Measurements from ENCODE around the gene CYTH2. TPM values are rescaled to one million over a fixed set of nuclear protein-coding genes. Genes with fewer than 3 reads are reported as not detected.

CYTH2 gene
- total RNA-seq, 3 donors from 2014 or later (not counting 1 experiment from before 2014, with no cell fraction given), result 38.5 to 44.1 (median 39.2) TPM

DNA sequence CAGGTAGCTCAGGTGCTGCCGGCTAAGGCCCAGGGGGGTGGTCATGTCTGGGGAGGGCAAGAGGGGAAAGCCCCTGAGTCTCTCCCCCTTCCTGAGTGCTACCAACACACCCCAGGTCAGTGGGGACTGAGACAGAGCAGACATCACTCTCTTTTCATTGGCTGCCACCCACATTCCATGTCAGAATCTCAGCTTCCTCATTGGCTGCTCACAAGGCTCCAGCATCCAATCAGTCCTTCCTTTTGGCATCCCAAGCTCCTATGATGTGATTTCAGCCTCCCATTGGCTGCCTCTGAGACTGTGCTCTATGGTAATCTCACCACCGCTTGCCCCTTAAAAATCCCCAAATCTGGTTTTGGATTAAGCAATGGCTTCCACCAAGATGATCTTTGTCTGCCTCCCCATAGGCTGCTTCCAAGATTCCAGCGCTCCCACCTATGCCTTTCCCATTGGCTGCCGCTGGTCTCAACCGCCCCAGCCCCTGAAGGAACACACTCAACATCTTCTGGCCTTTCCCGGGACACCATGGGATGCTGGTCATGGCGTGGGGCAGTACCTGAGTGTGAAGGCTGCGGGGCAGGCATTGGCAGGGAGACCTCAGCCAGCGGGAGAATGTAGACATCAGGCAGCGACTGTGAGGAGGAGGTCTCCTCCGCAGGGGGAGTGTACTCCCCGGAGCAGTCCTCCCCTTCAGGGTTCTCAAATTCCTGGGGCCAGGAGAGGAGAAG, 40.5 kb downstream of the CYTH2 start:
- H3K9me3 ChIP-seq (ENCODE audit: control insufficient read depth, insufficient read depth, low read length), result no peaks in the 10 kb centered on the region
- DNase-seq (peak in 1 of 2 donors; percentile 5), ATAC-seq (no peak)
- H3K4me3 ChIP-seq (ENCODE audit: low read length), result no peak overlapping the region
- intact Hi-C loops (cut with micrococcal nuclease), result no loop called here
- no peak overlapping the region for H3K4me3 Mint-ChIP-seq
- TF ChIP-seq, protein P1, sequence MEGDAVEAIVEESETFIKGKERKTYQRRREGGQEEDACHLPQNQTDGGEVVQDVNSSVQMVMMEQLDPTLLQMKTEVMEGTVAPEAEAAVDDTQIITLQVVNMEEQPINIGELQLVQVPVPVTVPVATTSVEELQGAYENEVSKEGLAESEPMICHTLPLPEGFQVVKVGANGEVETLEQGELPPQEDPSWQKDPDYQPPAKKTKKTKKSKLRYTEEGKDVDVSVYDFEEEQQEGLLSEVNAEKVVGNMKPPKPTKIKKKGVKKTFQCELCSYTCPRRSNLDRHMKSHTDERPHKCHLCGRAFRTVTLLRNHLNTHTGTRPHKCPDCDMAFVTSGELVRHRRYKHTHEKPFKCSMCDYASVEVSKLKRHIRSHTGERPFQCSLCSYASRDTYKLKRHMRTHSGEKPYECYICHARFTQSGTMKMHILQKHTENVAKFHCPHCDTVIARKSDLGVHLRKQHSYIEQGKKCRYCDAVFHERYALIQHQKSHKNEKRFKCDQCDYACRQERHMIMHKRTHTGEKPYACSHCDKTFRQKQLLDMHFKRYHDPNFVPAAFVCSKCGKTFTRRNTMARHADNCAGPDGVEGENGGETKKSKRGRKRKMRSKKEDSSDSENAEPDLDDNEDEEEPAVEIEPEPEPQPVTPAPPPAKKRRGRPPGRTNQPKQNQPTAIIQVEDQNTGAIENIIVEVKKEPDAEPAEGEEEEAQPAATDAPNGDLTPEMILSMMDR (IDR thresholded peaks at IDR 0.05), result no peak
- peaks cover 14% of the 10 kb centered on the region for H3K27me3 ChIP-seq (ENCODE audit: control insufficient read depth, insufficient read depth, low read length)
- peaks cover 0 to 4% of the 10 kb centered on the region in 2 donors for H3K27me3 Mint-ChIP-seq (ENCODE audit: low read depth in 2 of 2)
- H3K36me3 ChIP-seq (ENCODE audit: control insufficient read depth, insufficient read depth, low read length), result no peaks in the 10 kb centered on the region
- H3K4me1 ChIP-seq (ENCODE audit: control insufficient read depth, insufficient read depth, low read length), result peaks cover 37% of the 10 kb centered on the region
- H3K4me1 Mint-ChIP-seq, result peaks cover 4 to 14% of the 10 kb centered on the region in 2 donors
- H3K27ac Mint-ChIP-seq, result no peak overlapping the region
- WGBS (ENCODE audit: insufficient coverage), result 86% methylated on average over 11 of the region's 12 CpGs
- H3K9me3 Mint-ChIP-seq, result no peaks in the 10 kb centered on the region
- no peak overlapping the region for H3K27ac ChIP-seq (ENCODE audit: low read length)
- no peaks in the 10 kb centered on the region for H3K36me3 Mint-ChIP-seq

DNA sequence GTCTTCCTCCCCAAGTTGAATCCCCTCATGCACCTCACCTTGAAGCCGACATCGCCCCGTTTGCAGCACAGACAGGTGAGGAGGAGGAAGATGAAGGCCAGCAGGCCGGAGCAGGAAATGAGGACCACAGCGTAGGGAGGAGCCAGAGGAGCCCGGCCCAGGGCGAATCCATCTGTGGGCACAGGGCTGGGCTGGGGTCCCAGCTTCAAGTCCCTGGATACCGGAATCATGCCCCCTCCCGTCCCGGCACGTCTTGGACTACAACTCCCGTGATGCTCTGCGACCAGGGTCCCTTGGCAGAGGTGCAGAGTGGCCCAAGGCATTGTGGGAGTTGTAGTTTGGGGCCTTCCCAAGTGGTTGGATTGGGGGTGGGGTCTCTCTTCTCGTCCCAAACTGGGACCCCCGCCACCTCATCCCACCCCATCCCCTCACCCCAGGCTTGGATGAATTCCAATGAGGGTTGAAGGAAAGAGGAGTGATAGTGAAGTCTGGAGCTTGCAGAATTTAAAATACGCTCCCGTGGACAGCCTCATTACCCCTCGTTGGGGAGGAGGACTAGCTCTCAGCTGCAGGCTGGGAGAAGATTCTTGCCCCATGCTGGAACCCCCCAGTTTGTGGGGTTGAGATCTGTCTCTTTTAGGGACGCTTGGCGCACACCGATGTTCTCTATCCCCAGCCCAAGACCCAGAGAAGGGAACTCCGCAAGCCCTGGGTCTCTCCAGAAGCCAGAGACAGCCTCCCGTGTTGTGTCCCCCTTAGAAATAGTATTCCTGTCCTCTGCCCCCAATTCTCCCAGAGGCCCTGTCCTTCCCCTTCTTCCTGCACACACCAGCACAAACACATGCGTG, 41.5 kb downstream of the CYTH2 start:
- intact Hi-C loops (cut with micrococcal nuclease), result no loop called here
- no peak overlapping the region for H3K27ac Mint-ChIP-seq
- no peaks in the 10 kb centered on the region for H3K36me3 Mint-ChIP-seq
- H3K4me3 ChIP-seq (ENCODE audit: low read length), result peak overlapping the region; percentile 9
- 15% methylated on average over 22 of the region's 24 CpGs for WGBS (ENCODE audit: insufficient coverage)
- no peaks in the 10 kb centered on the region for H3K36me3 ChIP-seq (ENCODE audit: control insufficient read depth, insufficient read depth, low read length)
- TF ChIP-seq, protein P1 (IDR thresholded peaks at IDR 0.05), result no peak
- peak; percentile 82 to 84 (median 82) for ATAC-seq
- H3K4me1 ChIP-seq (ENCODE audit: control insufficient read depth, insufficient read depth, low read length), result peaks cover 37% of the 10 kb centered on the region
- H3K4me3 Mint-ChIP-seq, result peak overlapping the region; percentile 54
- no peaks in the 10 kb centered on the region for H3K9me3 ChIP-seq (ENCODE audit: control insufficient read depth, insufficient read depth, low read length)
- H3K4me1 Mint-ChIP-seq, result peaks cover 4 to 14% of the 10 kb centered on the region in 2 donors
- no peak overlapping the region for H3K27ac ChIP-seq (ENCODE audit: low read length)
- H3K27me3 Mint-ChIP-seq (ENCODE audit: low read depth in 2 of 2), result peaks cover 0 to 4% of the 10 kb centered on the region in 2 donors
- peak; percentile 67 to 88 for DNase-seq
- H3K27me3 ChIP-seq (ENCODE audit: control insufficient read depth, insufficient read depth, low read length), result peaks cover 14% of the 10 kb centered on the region
- H3K9me3 Mint-ChIP-seq, result no peaks in the 10 kb centered on the region

DNA sequence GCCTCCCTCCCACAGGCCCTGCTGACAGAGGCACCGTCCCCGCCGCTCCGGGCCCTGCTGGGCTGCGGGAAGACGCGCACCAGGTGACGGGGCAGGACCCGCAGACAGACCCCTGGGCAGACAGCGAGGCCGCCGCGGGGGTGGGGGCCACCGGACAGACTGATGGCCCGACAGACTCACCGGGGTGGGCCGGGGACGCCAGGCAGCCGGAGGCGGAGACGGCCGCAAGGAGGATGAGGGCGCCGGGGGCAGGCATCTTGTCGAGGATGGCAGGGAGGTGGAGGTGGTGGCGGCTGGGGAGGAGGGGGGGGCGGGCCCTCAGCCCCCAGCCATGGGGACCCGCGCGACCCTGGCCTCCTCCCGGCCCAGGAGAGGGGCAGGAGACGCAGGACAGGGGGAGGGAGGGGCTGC, 42.2 kb downstream of the CYTH2 start:
- TF ChIP-seq, protein P1 (IDR thresholded peaks at IDR 0.05), result no peak
- H3K4me3 ChIP-seq (ENCODE audit: low read length), result no peak overlapping the region
- H3K4me1 ChIP-seq (ENCODE audit: control insufficient read depth, insufficient read depth, low read length), result peaks cover 37% of the 10 kb centered on the region
- H3K36me3 Mint-ChIP-seq, result no peaks in the 10 kb centered on the region
- peaks cover 14% of the 10 kb centered on the region for H3K27me3 ChIP-seq (ENCODE audit: control insufficient read depth, insufficient read depth, low read length)
- no peak overlapping the region for H3K4me3 Mint-ChIP-seq
- ATAC-seq, result no peak
- no peaks in the 10 kb centered on the region for H3K9me3 ChIP-seq (ENCODE audit: control insufficient read depth, insufficient read depth, low read length)
- WGBS (ENCODE audit: insufficient coverage), result under 1% methylated on average over 29 of the region's 32 CpGs
- H3K27me3 Mint-ChIP-seq (ENCODE audit: low read depth in 2 of 2), result peaks cover 0 to 4% of the 10 kb centered on the region in 2 donors
- intact Hi-C loops (cut with micrococcal nuclease), result no loop called here
- no peak overlapping the region for H3K27ac Mint-ChIP-seq
- H3K4me1 Mint-ChIP-seq, result peaks cover 4 to 14% of the 10 kb centered on the region in 2 donors
- H3K36me3 ChIP-seq (ENCODE audit: control insufficient read depth, insufficient read depth, low read length), result no peaks in the 10 kb centered on the region
- peak in 1 of 2 donors; percentile 58 for DNase-seq
- no peak overlapping the region for H3K27ac ChIP-seq (ENCODE audit: low read length)
- H3K9me3 Mint-ChIP-seq, result no peaks in the 10 kb centered on the region
